ENCODE results near the gene PHACTR2. TPM values are rescaled to one million over a fixed set of nuclear protein-coding genes. Genes with fewer than 3 reads are reported as not detected.

The PHACTR2 gene
- total and polyA plus RNA-seq, 2 of the 13 experiments (the other 11 are each of a cell fraction or from before 2014, with no cell fraction given), result 11.3 to 28.2 TPM

DNA sequence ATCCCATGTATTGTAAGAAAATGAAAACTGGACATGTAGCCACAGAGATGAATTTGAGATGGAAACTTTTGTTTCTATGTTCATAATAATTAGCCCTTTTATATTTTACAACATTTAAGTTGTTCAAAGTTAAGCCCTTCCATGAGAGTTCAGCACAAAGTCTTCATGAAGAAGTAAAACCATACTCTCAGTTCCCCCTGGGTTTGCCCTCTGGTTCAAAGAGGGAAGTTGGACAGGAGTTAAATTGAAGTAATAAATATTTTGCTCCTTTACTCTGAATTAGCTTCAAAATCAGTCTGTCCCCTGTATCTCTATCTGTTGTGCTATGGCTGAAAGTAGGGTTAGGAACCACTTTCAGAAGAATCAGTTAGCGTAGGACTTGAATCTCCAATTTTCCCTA, 31.1 kb downstream of the PHACTR2 start:
- H3K9me3 ChIP-seq (ENCODE audit: low read length), result no peaks in the 10 kb centered on the region
- BruUV-seq (replicated peaks), result no TSS peak
- H3K79me2 ChIP-seq (ENCODE audit: insufficient read depth, low read length), result peaks cover 15% of the 10 kb centered on the region
- H3K4me2 ChIP-seq (ENCODE audit: low read depth, low read length), result no peak overlapping the region
- intact Hi-C loops (cut with micrococcal nuclease; ENCODE audit: unreplicated experiment), result no loop called here
- no peaks in the 10 kb centered on the region for H3K27me3 ChIP-seq (ENCODE audit: control insufficient read depth in 1 of 2, insufficient read depth in 2 of 2, low read length in 2 of 2)
- no peak overlapping the region for H3K4me3 ChIP-seq (replicated peaks in 1 of 3; ENCODE audit: insufficient read depth in 1 of 3, low read depth in 2 of 3, low read length in 3 of 3)
- H2AFZ ChIP-seq (ENCODE audit: low read length), result no peak overlapping the region
- TF ChIP-seq HDAC1 (CRISPR knock-in tag; IDR thresholded peaks at IDR 0.05) (no peak), GTF2F1 (IDR thresholded peaks at IDR 0.05; ENCODE audit: low read length) (no peak), ASH2L (IDR thresholded peaks at IDR 0.05; ENCODE audit: insufficient read length, low read depth, low read length) (no peak), SP140L (CRISPR knock-in tag; IDR thresholded peaks at IDR 0.05; ENCODE audit: borderline replicate concordance) (no peak), SMAD3 (CRISPR knock-in tag; IDR thresholded peaks at IDR 0.05) (no peak), ZNF781 (CRISPR knock-in tag; IDR thresholded peaks at IDR 0.05; ENCODE audit: borderline replicate concordance, not compliant biosample characterization) (no peak), ZSCAN31 (CRISPR knock-in tag; IDR thresholded peaks at IDR 0.05; ENCODE audit: low read depth) (no peak), ZNF761 (CRISPR knock-in tag; conservative IDR thresholded peaks at IDR 0.05) (no peak)
- TF ChIP-seq, protein P1, sequence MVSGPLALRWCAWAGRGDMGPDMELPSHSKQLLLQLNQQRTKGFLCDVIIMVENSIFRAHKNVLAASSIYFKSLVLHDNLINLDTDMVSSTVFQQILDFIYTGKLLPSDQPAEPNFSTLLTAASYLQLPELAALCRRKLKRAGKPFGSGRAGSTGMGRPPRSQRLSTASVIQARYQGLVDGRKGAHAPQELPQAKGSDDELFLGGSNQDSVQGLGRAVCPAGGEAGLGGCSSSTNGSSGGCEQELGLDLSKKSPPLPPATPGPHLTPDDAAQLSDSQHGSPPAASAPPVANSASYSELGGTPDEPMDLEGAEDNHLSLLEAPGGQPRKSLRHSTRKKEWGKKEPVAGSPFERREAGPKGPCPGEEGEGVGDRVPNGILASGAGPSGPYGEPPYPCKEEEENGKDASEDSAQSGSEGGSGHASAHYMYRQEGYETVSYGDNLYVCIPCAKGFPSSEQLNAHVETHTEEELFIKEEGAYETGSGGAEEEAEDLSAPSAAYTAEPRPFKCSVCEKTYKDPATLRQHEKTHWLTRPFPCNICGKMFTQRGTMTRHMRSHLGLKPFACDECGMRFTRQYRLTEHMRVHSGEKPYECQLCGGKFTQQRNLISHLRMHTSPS (CRISPR knock-in tag; IDR thresholded peaks at IDR 0.05; ENCODE audit: low read depth), result no peak
- TF ChIP-seq, protein P2, sequence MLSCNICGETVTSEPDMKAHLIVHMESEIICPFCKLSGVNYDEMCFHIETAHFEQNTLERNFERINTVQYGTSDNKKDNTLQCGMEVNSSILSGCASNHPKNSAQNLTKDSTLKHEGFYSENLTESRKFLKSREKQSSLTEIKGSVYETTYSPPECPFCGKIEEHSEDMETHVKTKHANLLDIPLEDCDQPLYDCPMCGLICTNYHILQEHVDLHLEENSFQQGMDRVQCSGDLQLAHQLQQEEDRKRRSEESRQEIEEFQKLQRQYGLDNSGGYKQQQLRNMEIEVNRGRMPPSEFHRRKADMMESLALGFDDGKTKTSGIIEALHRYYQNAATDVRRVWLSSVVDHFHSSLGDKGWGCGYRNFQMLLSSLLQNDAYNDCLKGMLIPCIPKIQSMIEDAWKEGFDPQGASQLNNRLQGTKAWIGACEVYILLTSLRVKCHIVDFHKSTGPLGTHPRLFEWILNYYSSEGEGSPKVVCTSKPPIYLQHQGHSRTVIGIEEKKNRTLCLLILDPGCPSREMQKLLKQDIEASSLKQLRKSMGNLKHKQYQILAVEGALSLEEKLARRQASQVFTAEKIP (CRISPR knock-in tag; IDR thresholded peaks at IDR 0.05; ENCODE audit: borderline replicate concordance), result no peak
- H4K20me1 ChIP-seq (ENCODE audit: insufficient read depth, low read length), result no peaks in the 10 kb centered on the region
- CTCF ChIA-PET (ENCODE audit: low intra/inter-chr PET ratio, low total read pairs), result no interaction called here
- no peak overlapping the region for H3K27ac ChIP-seq (ENCODE audit: extremely low read length, insufficient read depth, low read length)
- H3K4me1 ChIP-seq (ENCODE audit: insufficient read depth, low read length), result peaks cover 10% of the 10 kb centered on the region
- no peak for FAIRE-seq
- peaks cover 4% of the 10 kb centered on the region in 2 experiments; a peak in 2 of 5 replicates for H3K36me3 ChIP-seq (replicated peaks in 1 of 2; ENCODE audit: control insufficient read depth in 1 of 2, insufficient read depth in 2 of 2, low read length in 2 of 2)
- WGBS (ENCODE audit: low lambda C conversion rate), result 100% methylated on average over 1 of the region's 1 CpG
- in situ Hi-C loops (cut with HindIII; ENCODE audit: extremely low pct_ligation_motif_present, low pct_unique_long_range_greater_than_20kb), result no loop called here
- no peak overlapping the region for H3K9ac ChIP-seq (ENCODE audit: insufficient read depth, low read depth, low read length)
- no peak for ATAC-seq
- DNase-seq (ENCODE audit: low spot score), result no peak
- POLR2A ChIA-PET, result no interaction called here

Measured in HepG2 (cell line).